Uterus (tissue), 4 donors: Measurements from ENCODE around the gene FAM120A. TPM values are rescaled to one million over a fixed set of nuclear protein-coding genes. Genes with fewer than 3 reads are reported as not detected.
"Not testable (repeated sequence)": the region's sequence is repeated elsewhere in the genome, so short reads cannot be mapped to it uniquely, and the experiment has no call there.

ENCODE experiments used
- DNase-seq, 2 donors: peaks; one replicate each; pipeline ENCODE4 v3.0.0-alpha.2; 2019 to 2020
- H3K27ac ChIP-seq, 2 donors: fragments of 200-600 bp; sonication (generic); 1 replicate in 1 of 2; 2 replicates in 1 of 2; pipeline ENCODE4 v1.5.1; 2016 to 2018
- H3K27me3 ChIP-seq, 2 donors: fragments of 200-600 bp; sonication (generic); one replicate each; pipeline ENCODE4 v1.5.1; 2018 to 2019; ENCODE audit warnings: control low read depth in 1 of 2
- H3K36me3 ChIP-seq, 2 donors: fragments of 200-600 bp; sonication (generic); one replicate each; pipeline ENCODE4 v1.5.1; 2019; ENCODE audit warnings: control low read depth in 1 of 2
- H3K4me1 ChIP-seq, 2 donors: fragments of 200-600 bp; sonication (generic); one replicate each; pipeline ENCODE4 v1.5.1; 2018 to 2019; ENCODE audit warnings: control low read depth in 1 of 2
- H3K4me3 ChIP-seq, 2 donors: fragments of 200-600 bp; sonication (generic); 1 replicate in 1 of 2; 2 replicates in 1 of 2; pipeline ENCODE4 v1.5.1; 2018 to 2019; ENCODE audit warnings: mild to moderate bottlenecking in 1 of 2
- H3K9me3 ChIP-seq, 2 donors: fragments of 200-600 bp; sonication (generic); one replicate each; pipeline ENCODE4 v1.5.1; 2019; ENCODE audit warnings: control low read depth in 1 of 2
- CTCF ChIP-seq, 4 experiments: fragments of 200-600 bp in 2 of 4; fragments of 450-650 bp in 2 of 4; sonication (generic) in 2 of 4; IDR thresholded peaks; one replicate each; pipeline ENCODE4 v1.5.1; 2016 to 2019; ENCODE audit warnings: antibody characterized with exemption in 4 of 4, mild to moderate bottlenecking in 2 of 4, moderate library complexity in 1 of 4
- POLR2A ChIP-seq, 2 donors: fragments of 450-650 bp; IDR thresholded peaks; one replicate each; pipeline ENCODE4 v1.6.1; 2016; ENCODE audit warnings: antibody characterized with exemption in 2 of 2, mild to moderate bottlenecking in 1 of 2, moderate library complexity in 1 of 2
- intact Hi-C: fragments of 100-400 bp; cut with DNase I; formaldehyde crosslinking; loops from one replicate; pipeline ENCODE4 v1.15.1; 2023; ENCODE audit warnings: low total_unique reads
- total RNA-seq, 4 donors: library from RNA; depleted of rRNA in 3 of 4; stranded (reverse); fragments of >200 nt in 3 of 4; gene quantifications; one replicate each; pipeline versions ENCODE4 v1.1.0 to v1.2.4, GENCODE V29; 2014 to 2023
- donor health status: DM: yes; HTN: yes; CAD: no.

The FAM120A gene
- total RNA-seq, 4 donors from 2014 or later = 36.8 to 110 (median 103) TPM

- H3K27ac ChIP-seq = no peak overlapping the region
- no peaks in the 10 kb centered on the region for H3K9me3 ChIP-seq
- no peaks in the 10 kb centered on the region for H3K4me1 ChIP-seq
- intact Hi-C loops = no loop called here
- no peak for TF ChIP-seq POLR2A (IDR thresholded peaks at IDR 0.05)
- TF ChIP-seq CTCF (IDR thresholded peaks at IDR 0.05) = no peak
- no peak overlapping the region for H3K4me3 ChIP-seq
- H3K27me3 ChIP-seq = no peaks in the 10 kb centered on the region
- H3K36me3 ChIP-seq = no peaks in the 10 kb centered on the region
- no peak for DNase-seq
These were observed 14.7 kb upstream of the FAM120A start for GRCh38 chr9:93436655-93437407.

DNA sequence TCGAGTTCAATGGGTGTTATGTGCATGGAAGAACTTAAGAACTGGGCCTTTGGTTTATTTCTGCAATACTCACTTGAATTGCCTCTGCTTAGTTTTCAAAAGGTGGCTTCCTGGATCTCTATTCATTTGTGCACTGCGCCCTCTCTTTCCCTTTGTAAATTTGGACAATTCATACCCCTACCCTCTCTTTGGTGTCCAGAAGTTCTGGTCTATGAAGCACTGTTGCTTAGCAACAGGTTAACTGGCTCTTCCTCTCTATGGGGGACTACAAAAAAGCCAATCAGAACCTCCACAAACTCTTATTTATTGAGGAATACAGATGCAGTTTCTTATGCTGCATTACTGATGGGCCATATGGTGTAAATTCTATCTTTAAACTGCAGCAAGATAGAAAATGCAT is 13.5 kb upstream of the FAM120A start:
- intact Hi-C loops = no loop called here
- H3K27me3 ChIP-seq = no peaks in the 10 kb centered on the region
- DNase-seq = no peak
- H3K4me1 ChIP-seq = no peaks in the 10 kb centered on the region
- no peaks in the 10 kb centered on the region for H3K36me3 ChIP-seq
- TF ChIP-seq CTCF (IDR thresholded peaks at IDR 0.05) (no peak), POLR2A (IDR thresholded peaks at IDR 0.05) (no peak)
- no peak overlapping the region for H3K4me3 ChIP-seq
- H3K27ac ChIP-seq = no peak overlapping the region
- H3K9me3 ChIP-seq = no peaks in the 10 kb centered on the region

- H3K4me3 ChIP-seq, H3K27ac ChIP-seq, H3K27me3 ChIP-seq, H3K4me1 ChIP-seq, intact Hi-C loops, H3K36me3 ChIP-seq, DNase-seq, H3K9me3 ChIP-seq: not testable (repeated sequence)
These were observed 12.2 kb upstream of the FAM120A start for GRCh38 chr9:93439301-93439700.

DNA sequence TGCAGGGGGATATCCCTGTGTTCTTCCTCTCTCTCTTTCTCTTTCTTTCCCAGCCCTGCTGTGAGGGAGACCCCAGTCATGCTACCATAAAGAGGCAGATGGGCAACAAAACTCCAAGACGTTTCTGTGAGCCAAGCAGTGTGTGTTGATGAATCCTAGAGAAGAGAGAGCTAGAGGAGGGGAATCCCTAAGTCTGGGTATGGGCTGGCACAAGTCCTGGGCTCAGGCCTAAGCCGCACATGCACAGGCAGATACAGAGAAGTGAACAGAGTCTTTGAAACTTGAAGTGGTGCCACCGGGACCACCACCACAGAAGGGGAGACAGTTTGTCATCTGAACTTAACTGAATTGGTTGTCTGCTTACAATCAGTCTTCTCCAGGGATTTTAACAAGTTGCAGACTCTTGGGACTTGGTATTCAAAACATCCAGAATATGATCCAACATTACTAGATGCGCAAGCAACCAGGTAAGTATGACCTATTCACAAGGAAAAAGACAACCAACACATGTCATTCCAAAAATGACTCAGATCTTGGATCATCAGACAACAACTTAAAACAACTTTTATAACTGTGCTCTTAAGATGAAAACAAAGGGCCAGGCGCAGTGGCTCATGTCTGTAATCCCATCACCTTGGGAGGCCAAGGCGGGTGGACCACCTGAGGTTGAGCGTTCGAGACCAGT is 10.4 kb upstream of the FAM120A start:
- TF ChIP-seq POLR2A (IDR thresholded peaks at IDR 0.05) = no peak
- TF ChIP-seq CTCF (IDR thresholded peaks at IDR 0.05) = no peak
- Histone ChIP-seq H3K27me3 (no peaks in the 10 kb centered on the region), H3K27ac (no peak overlapping the region), H3K4me3 (no peak overlapping the region), H3K36me3 (no peaks in the 10 kb centered on the region), H3K4me1 (no peaks in the 10 kb centered on the region), H3K9me3 (no peaks in the 10 kb centered on the region)
- no peak for DNase-seq
- intact Hi-C loops = no loop called here

GRCh38 chr9:93446073-93446472 is 5.4 kb upstream of the FAM120A start:
- Histone ChIP-seq H3K27ac (no peak overlapping the region), H3K9me3 (no peaks in the 10 kb centered on the region), H3K4me3 (no peak overlapping the region), H3K27me3 (no peaks in the 10 kb centered on the region), H3K4me1 (peaks cover 0 to 8% of the 10 kb centered on the region in 2 donors), H3K36me3 (no peaks in the 10 kb centered on the region)
- intact Hi-C loops = no loop called here
- DNase-seq = no peak
- TF ChIP-seq POLR2A (IDR thresholded peaks at IDR 0.05) (no peak), CTCF (IDR thresholded peaks at IDR 0.05) (no peak)
